ENCODE results near the gene TSSC4.

TSSC4 gene

DNA sequence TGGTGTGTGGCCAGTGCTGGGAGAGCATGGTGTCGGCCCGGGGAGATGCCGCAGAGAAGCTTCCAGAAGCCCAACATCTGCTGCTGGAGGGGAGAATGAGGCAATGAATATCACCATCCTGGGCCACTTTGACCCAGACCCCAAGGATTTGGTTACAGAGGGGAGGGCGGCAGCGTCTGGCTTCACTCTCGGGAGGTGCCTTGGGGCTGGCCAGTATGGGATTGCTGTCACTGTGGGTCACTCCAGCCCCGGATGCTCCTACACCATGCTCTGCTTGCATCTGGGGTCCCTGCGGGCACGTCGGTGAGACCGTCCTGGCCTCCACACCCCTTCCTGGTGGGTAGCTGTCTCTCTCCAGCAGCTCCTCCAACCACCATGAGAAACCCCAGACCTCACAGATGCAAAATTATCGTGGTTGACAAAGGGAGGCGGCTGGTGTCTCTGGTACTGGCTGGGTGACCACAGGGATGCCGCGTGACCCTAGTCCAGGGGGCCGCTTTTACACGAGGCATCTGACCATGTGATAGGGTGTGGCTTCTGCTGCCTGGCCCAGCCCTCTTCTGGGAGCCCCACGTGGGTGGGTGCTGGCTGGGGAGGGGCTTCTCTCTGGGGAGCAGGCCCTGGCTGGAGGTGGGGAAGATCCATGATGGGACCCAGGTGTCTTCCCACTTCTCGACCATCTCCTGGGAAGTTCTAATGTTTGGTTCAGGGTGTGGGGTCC lies 49.9 kb downstream of the TSSC4 start:
- no peak for DNase-seq

DNA sequence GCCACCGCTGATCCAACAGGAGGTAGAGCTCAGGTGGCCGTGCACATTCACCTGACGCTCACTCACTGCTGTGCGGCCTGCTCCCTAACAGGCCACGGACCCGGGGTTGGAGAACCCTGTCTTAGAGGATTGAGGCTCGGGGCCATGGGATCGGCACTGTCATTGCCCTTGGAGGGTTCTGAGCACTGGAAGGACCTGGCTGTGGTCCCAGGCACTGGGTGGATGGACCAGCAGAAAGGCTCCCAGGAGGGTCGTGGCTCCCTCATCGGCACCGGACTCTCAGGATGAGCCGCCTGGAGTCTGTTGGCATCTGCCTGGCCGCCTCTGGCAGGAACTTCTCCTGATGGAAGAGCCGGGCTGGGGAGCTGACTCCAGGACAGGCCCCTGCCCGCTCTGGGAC lies 50.8 kb downstream of the TSSC4 start:
- DNase-seq, result no peak

DNA sequence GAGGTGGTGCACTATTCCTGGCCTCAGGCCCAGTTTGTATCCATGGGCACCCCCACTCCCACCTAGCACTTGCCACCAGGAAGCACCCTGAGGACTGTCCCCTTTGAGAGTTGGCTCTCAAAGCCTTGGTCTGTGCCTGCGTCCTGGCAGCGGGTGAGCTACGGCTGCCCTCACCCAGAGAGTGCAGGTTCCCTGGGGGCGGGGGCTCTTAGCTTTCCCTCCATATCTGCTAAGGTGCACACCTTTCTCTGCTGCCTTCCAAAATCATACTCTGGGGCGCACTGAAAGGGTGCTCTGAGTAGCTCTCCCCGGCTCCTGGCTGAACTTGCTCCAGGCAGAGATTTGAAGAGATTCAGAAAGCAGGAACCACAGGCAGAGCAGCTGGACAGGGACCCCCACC lies 51.4 kb downstream of the TSSC4 start:
- DNase-seq, result no peak

DNA sequence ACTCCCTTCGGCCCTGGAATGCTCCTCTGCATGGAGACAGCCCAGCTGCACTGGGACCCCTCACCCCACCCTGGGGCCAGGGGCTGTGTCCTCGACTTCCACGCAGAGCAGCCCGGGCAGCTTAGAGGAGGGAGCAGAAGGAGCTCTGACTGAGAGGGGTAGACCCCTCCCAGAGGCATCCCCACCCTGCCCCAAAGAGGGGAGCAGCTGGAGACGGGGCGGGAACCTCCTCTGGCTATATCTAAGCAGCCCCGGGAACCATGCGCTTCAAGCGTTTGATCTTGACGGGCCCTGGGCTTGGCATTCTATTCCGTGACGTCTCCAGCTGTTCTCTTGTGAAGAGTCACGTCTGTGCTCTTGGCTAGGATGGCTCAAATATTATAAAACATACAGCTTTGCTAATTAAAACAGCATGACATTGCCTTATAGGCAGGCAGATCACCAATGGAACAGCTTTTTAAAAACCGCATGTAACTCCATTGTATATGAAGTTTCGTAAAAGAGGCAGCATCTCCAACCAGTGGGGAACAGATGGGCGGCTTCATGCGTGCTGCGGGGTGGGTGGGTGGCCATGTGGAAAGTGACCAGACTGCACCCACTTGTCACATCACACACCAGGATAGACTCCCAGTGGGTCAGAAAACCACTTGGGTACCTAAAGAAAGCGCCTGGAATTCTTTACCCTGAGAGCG lies 51.9 kb downstream of the TSSC4 start:
- DNase-seq, result no peak

DNA sequence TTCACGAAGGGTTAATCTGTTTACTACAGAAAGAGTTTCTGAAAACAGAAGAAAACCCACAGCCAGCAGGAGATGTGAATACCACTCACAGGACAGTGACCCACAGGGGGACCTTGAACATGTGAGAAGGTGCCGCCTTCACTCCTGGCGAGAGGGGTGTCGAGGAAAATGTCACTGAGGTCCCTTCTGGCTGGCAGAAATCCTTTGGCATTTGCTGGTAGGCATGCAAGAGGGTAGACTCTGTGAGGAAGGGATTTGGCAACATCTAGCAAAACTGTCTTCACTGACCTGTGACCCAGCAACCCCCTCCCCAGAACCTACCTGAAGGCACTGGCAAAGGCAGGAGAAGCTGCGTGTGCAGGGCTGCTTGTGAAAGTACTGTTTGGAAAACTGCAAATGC lies 52.9 kb downstream of the TSSC4 start:
- no peak for DNase-seq
